GM10266 (cell line): ENCODE data around the gene HARBI1.
A peak's percentile ranks its signal among the peaks of the same experiment; 100 is the strongest.

Experiments
- DNase-seq: peaks from one replicate; pipeline ENCODE4 v3.0.0; 2012; ENCODE audit errors: extremely low spot score
- TF ChIP-seq, protein P1 (sequence below): IDR thresholded peaks from 2 replicates; pipeline ENCODE4 v1.5.1; 2012; ENCODE audit warnings: mild to moderate bottlenecking, low read depth; ENCODE audit not compliant: control insufficient read depth, insufficient read depth; ENCODE audit errors: missing control alignments

Gene HARBI1

DNA sequence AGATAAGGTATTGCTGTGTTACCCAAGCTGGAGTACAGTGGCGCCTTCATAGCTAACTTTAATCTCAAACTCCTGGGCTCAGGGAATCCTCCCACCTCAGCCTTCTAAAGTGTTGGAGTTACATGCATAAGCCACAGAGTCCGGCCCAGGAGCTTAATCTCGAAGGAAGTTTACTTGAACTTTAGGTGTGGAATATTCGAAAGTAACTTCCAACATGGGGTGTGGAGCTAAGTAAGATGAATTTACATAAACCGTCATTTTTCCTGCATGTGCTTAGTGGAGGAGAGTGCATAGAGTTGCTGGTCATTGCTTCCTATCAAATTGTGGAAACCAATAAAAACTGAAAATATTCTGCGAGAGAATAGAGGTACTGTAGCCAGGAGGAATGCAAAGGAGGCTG is 1.8 kb upstream of the HARBI1 start:
- TF ChIP-seq, protein P1, sequence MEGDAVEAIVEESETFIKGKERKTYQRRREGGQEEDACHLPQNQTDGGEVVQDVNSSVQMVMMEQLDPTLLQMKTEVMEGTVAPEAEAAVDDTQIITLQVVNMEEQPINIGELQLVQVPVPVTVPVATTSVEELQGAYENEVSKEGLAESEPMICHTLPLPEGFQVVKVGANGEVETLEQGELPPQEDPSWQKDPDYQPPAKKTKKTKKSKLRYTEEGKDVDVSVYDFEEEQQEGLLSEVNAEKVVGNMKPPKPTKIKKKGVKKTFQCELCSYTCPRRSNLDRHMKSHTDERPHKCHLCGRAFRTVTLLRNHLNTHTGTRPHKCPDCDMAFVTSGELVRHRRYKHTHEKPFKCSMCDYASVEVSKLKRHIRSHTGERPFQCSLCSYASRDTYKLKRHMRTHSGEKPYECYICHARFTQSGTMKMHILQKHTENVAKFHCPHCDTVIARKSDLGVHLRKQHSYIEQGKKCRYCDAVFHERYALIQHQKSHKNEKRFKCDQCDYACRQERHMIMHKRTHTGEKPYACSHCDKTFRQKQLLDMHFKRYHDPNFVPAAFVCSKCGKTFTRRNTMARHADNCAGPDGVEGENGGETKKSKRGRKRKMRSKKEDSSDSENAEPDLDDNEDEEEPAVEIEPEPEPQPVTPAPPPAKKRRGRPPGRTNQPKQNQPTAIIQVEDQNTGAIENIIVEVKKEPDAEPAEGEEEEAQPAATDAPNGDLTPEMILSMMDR = no peak
- no peak for DNase-seq

DNA sequence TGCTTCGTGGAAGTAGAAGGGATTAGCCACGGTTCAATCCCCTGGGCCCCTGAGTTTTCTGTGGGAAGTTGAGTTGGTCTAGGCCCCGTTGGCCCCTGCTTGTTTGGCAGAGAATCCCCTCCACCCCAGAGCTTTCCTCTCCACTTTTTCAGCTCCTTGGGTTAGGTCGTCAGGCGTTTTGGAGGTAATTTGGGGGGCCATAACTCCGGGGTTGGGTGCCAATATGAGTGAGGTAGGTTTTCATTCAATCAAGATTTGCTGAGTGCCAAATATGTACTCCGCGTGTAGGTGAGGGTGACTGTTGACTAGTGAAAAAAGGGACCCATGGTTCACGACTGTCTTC is 916 bp upstream of the HARBI1 start:
- TF ChIP-seq, protein P1 = no peak
- no peak for DNase-seq

DNA sequence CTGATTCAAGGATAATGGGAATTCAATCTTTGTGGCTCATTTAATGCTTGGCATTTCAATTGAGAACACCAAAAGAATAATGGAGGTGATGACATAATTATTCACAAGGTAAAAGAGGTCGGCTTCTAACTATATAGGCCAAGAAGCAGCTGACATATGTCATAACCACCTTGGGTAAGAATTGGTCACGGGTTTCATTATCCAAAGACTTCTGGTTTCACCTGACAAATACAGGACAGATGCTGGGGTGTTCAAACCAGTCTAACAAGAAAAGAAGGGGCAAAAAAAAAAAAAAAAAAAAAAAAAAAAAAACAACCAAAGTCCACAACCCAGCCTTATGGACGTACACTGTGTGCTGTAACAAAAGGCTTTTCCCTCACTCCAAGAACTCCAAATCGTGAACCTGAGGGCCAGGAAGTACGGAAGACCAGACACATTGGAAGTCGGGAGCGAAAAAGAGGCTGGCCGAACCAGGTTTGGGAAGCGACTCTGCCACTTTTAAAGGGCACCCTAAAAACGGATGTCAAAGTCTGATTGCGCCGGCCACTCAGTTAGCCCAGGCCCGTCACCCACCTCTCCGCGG is 385 bp downstream of the HARBI1 start:
- peak; percentile 23 for DNase-seq
- TF ChIP-seq, protein P1 = no peak

- TF ChIP-seq, protein P1 = no peak
- no peak for DNase-seq
Measured at GRCh38 chr11:46615756-46616155, 1.3 kb downstream of the HARBI1 start.

DNA sequence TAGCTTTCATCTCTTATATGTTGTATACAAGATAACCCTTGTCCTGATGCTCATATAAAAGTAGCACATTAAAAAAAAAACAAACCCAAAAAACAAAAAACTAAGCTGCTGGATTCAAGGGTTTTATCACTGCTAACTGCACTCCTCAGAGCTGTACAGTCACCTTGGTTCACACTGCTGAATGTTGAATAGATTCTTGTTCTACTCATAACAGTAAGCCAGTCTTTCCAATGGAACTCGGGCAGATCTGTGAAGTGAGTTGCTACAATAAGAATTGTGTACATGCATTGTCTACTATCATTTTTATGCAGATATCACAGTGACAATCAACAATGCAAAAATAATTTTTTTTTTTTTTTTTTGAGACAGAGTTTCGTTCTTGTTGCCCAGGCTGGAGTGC is 4.7 kb downstream of the HARBI1 start:
- DNase-seq = no peak
- TF ChIP-seq, protein P1 = no peak

DNA sequence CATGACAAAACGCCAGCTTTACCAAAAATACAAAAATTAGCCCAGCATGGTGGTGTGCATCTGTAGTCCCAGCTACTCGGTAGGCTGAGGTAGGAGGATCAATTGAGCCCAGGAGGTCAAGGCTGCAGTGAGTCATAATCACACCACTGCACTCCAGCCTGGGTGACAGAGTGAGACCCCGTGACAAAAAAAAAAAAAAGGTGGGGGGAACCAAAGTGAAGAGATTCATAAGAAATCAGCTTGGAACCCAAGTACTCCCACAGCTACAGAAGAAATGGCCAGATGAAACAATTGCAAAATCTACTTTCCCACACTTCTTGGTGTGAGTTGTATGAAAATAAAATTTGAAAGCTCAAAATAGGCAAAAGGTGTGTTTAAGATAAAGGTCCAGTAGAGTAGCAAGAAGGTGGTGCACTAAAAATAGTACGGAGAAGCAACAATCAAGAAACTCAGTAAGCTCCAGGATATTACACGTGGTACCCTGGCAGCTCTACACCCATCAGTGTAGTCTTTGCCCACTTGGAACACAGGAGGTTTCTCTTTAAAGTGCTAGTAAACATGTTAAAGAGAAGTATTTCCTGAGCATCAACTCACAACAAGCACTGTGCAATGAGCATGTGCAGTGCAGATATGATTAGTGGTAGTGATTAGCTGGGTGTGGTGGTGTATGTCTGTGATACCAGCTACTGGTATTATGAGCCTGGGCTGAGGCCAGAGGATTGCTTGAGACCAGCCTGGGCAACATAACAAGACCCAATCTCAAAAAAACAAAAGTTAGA is 5.3 kb downstream of the HARBI1 start:
- TF ChIP-seq, protein P1 = no peak
- no peak for DNase-seq

- TF ChIP-seq, protein P1 = no peak
- no peak for DNase-seq
Measured at GRCh38 chr11:46609386-46609785, 7.6 kb downstream of the HARBI1 start.
